Spleen (tissue), 7 donors: ENCODE results near the gene IRGQ.
"Not testable (repeated sequence)": the region's sequence is repeated elsewhere in the genome, so short reads cannot be mapped to it uniquely, and the experiment has no call there.

Source experiments
- CTCF ChIP-seq, 11 experiments: fragments of 200-600 bp in 7 of 11; fragments of 450-650 bp in 4 of 11; sonication (generic) in 4 of 11; IDR thresholded peaks in 8 of 11; conservative IDR thresholded peaks in 3 of 11; 1 replicate in 7 of 11; 2 replicates in 4 of 11; pipeline versions ENCODE4 v1.4.0 to v1.8.0; 2016 to 2021; ENCODE audit warnings: antibody characterized with exemption in 11 of 11, inconsistent platforms in 4 of 11, mild to moderate bottlenecking in 1 of 11
- POLR2A ChIP-seq, 3 donors: fragments of 450-650 bp; IDR thresholded peaks; one replicate each; pipeline ENCODE4 v1.5.1; 2017; ENCODE audit warnings: antibody characterized with exemption in 3 of 3, mild to moderate bottlenecking in 1 of 3
- POLR2AphosphoS5 ChIP-seq, 3 donors: sonication (generic); formaldehyde crosslinking; IDR thresholded peaks; one replicate each; pipeline ENCODE4 v1.5.1; 2017; ENCODE audit warnings: antibody characterized with exemption in 3 of 3
- donor health status: DM: no; HTN: no; CAD: no; lungs with moderate emphysema.
- donor health status: DM: no; HTN: no; CAD: no.
- donor health status: DM: no; HTN: no; CAD: no.

GRCh38 chr19:43600326-43600725 is 4.4 kb upstream of the IRGQ start:
- TF ChIP-seq POLR2A (IDR thresholded peaks at IDR 0.05); CTCF (IDR thresholded peaks at IDR 0.05 in 8 of 11, conservative IDR thresholded peaks at IDR 0.05 in 3 of 11); POLR2AphosphoS5 (IDR thresholded peaks at IDR 0.05): not testable (repeated sequence)
